ENCODE results near the gene FITM1.

- TF ChIP-seq CTCF (IDR thresholded peaks at IDR 0.05; ENCODE audit: insufficient read depth, low read length) = no peak
- no peak for TF ChIP-seq GABPA (IDR thresholded peaks at IDR 0.05; ENCODE audit: low read depth)
- no peak for TF ChIP-seq POLR2AphosphoS5 (IDR thresholded peaks at IDR 0.05; ENCODE audit: low read depth)
- no peak for TF ChIP-seq SPI1 (IDR thresholded peaks at IDR 0.05; ENCODE audit: borderline replicate concordance, low read depth)
- TF ChIP-seq REST (IDR thresholded peaks at IDR 0.05; ENCODE audit: insufficient replicate concordance, low read depth) = no peak
Measured at GRCh38 chr14:24132976-24133375, 2.5 kb downstream of the FITM1 start.
